ENCODE data around the gene PTPA.

PTPA gene

DNA sequence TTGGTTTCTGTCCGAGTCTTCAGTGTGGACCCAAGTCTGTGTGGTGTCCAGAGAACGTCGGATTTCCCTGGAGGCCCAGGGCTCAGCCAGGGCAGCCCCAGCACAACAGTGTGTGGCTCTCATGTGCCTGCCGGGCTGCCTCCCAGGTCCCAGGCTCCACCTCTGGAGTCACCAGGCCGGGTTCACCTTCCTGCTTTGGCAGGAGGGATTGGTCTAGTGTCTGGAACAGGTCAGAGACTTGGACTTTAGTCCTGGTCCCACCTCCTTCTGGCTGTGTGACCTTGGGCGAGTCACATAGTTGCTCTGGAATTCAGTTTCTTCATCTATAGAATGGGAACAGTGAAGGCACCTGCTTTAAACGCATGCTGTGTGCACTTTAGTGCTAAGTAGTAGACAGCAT lies 27.1 kb upstream of the PTPA start:
- no peak for FAIRE-seq

DNA sequence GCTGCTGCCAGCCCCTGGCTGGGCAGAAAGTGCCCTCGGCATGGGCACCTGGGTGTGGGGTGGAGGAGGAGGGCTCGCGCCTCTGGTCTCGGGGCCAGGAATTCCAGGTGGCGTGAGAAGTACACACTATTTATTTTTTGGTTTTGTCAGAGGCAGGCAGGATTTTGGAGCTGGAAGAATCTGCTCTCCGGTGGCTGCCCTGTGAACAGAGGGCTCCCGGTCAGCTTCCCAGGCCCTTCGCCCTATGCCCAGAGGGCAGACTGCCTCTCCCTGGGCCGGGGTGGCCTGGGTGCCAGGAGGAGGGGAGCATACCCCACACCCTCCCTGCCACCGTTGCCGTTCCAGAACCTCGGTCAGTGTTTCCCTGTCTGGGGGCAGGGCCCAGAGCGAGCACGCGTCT lies 22.0 kb upstream of the PTPA start:
- no peak for FAIRE-seq

DNA sequence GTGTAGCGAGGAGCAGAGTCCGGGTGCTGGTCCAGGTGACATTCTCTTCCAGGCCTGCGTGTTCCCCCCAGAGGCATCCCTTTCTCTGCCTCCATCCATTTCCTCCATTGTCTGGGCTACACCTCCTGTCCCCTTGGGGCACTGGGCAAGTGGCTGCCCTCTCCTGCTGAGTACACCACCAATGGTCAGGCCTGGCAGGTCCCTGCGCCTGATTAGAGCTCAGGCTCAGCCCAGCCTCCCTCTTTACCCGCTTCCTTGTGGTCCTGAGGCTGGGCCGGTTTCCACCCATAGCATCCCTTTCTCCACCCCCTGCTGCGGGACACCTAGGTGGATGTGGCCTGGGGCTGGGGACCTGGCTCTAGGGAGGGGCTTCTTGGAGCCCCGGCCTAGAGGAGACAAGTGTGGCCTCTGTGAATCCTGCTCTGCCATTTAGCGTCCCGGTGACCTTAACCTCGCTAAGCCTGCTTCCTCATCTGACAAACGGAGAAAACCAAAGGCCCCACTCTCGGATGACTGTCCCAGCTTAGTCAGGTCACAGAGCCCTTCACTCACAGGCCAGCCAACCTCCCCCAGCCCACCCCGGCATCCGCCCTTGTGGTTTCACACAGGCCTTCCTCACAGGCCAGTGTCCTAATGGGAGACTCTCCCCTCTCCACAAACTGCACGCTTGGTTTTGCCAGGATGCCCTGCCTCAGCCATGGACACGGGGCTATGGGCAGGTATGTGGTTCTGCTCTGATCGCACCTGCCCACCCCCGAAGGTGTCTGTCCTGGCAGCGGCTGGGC lies 17.4 kb upstream of the PTPA start:
- FAIRE-seq: no peak

DNA sequence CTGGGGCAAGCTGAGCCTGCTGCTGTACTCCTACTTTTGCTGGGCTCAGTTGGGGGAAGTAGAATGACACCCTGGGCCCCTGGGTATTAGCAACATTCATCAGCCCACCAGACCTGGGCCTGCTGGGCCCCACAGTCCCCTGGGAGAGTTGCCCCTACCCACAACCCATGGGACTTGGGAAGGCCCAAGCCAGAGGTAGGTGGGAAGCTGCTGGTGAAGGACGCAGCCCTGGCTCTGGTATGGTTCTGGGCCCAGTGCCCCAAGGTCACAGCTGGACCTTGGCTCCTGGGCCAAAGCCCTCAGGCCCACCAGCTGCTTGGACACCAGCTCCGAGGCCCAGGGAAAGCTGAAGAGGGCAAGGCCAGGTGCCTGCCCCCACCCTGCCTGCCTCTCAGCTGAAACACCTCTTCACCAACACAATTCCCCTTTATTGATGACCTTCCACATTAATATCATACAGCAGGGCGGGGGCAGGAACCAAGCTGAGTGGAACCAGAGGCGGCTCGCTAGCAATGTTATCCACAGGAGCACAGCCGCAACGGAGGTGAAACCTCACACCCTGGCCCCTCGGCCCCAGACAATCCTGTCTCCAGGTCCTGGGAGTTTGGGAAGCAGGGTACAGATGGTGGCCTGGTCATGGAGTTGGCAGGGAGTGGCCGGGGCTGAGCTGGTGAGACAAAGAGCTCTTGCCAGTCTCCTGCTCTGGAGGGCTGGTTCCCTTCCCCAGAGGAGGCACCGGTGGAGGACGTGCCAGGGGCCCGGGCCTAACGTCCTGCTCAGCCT lies 16.6 kb upstream of the PTPA start:
- no peak for FAIRE-seq

DNA sequence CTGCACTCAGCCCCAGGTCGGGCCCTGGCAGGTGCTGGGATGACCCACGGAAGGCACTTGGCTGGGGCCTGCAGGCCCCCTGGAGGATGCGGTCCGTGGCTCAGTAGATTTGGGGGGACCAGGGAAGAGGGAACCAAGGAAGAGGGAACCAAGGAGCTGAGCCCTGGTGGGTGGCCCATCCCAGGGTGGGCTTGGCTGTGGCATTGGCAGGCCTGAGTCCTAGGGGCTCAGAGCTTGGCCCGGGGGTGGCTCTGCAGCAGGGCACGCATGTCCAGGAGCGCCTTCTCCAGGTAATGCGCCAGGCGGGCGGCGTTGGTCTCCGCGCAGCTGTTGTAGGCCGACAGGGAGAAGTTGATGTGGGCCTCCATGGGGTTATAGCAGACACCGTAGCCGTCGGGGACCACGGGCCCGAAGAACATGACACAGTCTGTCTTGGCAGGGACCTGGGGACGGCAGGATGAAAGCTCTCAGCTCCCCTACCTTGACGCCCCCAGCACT lies 16.0 kb upstream of the PTPA start:
- no peak for FAIRE-seq

DNA sequence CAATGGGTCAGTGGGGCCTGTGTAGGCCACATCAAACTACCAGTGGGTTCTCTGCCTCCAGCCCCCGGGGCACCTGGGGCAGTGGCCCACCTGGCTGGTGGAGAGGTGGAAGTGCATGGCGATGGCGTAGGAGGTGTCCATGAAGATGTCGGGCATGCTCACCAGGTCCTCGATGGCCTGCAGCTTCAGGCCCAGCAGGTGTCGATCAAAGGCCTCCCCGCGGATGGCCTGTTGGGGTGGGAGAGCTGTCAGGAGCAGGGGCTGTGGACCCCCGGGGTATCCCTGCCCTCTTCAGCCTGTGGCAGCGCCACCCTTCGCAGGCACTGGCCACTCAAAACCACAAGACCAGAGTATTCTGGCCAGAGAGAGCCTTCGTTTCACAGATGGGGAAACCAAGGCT lies 15.3 kb upstream of the PTPA start:
- no peak for FAIRE-seq

DNA sequence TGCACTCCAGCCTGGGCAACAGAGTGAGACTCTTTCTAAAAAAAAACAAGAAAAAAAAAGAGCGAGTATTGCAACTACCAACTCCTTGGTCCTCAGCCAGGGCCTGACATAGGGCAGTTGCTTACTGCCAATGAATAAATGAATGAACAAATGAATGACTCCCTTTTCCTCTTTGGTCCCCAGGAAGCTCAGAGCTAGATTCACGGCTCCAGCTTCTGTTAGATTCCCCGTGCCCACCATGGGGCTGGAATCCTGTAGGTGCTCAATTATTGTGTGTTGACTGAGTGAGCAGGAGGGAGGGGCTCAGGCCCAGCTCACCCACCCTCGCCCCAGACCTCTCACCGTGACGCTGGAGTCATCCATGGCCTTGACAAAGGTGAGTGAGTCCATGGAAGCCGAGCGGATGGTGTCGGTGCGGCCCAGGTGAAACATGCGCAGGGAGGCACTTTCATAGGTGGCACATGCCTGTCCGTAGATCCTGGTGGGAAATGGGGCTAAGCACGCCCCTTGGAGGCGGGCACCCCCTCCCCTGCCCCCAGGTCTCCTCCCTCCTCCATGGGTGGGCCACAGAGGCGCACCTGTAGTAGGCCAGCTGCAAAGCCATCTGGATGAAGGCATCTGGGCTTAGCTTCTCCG lies 13.4 kb upstream of the PTPA start:
- FAIRE-seq: no peak

DNA sequence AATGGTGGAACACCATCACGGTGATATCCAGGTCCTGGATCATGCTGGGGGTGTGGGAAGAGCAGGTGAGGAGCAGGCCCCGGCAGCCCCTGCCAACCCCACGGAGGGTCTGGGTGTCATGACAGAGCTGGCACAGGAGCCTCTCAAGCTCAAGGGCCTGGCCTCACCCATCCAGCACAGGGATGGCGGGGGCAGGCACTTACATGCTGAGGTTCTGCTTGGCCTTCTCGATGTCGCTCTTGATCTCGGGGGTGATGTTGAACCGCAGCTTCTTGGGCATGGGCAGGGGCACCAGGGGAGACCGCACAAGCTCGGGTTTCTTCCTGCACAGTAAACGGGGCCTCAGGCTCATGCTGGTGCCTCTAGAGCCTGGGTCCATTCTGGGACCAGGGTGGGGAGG lies 12.9 kb upstream of the PTPA start:
- no peak for FAIRE-seq

DNA sequence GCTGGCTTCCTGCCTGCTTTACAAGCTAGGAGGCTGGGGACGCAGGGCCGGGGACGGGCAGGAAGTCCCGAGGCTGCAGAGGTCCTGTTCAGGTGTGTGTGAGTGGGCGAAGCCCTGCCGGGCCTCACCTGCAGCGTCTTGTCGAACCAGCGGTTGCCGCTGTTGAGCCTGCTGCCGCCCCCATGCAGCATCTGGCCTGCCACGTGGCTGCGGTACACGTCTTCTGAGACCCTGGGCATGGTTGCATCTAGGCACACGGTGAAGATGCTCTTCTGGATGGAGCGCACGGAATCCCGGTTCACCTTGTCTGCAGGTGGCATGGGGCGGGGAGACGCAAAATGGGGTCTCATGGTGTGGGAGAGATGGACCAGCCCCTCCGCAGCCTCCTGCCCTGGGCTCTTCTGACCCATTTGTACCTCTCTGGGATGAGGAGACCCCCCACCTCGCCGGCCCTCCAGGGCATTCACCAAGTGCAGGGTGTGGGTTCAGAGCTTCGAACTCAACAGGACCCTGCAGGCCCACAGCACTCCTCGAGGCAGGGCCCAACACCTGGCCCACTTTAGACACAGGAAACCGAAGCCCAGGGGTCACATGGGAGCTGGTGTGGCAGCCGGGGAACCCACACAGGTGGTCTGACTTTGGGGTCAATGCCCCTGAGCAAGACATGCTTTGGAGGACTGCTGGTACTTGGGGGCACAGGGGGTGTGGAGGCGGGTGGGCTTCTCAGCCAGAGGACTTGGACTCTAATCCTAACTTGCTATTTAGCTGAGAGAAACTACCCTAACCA lies 10.6 kb upstream of the PTPA start:
- FAIRE-seq: no peak

DNA sequence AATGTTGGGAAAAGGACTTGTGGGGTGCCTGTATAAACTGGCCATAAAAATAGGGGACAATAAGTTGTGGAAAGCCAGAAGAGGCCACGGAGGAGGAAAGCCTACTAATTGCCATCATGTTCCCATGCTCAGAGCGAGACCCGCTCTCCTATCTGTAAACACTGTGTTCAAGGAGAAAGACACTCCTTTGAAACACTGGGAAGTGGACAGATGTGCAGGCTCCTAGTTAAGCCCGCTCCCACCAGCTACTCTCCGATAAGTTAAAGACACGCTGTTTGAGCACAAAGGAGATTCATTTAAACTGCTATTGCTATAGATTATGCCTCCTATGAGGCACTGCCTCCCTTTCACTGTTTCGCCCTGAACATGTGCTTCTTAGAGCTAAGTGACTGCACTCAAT lies 9.9 kb upstream of the PTPA start:
- FAIRE-seq: no peak

DNA sequence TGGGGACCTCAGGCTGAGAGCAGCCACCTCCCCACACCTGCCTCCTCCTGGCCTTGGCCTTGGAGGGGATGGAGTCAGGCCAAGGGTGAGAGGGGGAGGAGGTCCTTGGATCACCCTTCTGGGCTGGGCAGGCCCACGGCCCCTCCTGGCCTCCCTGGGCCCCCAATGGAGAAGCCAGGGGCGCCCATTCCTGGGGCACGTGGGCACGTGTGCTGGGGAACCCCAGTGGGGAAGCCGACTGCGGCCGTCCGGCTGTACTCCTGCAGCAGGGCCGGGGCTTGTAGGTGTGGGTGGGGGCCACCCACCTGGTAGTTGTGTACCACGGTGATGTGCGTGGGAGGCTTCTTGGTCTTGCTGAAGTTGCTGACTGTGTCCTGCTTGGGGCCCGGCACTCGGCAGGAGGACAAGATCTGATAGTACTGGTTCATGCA lies 9.1 kb upstream of the PTPA start:
- FAIRE-seq: no peak

DNA sequence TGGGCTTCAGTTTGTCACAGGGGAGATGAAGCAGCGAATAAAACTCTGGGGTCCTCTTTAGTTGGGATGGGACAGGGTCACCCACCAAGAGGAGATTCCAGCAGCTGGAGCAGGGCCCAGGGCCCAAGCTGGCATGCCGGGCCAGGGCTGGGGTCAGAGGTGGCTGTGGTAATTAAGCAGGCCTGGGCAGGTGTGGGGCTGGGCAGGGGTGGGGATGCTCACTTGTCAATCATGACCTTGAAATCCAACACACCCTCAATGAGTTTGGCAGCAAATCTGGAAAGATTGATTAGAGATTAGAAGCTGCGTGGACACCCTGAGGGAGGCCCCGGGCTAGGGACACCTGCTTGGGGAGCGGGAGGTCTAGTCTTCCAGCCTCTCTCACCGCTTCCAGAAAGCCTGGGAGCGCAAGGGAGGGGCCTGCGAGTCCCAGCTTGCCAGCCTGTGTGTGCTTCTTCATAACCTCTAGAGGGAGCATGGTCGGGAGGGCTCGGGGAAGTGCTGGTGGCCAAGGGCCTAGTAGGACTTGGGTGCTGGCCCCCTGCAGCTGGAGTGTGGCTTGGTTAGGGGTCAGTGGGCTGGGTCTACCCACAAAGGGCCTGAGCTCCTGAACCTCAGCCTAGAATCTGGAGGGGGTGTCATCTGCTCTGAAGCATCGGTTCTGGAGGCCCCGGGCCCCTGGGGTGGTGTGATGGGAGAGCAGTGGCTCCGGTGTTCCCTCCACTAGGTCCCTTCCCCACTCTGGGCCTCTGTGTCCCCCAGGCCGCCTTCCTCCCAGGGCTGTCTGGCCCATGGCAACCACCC lies 8.2 kb upstream of the PTPA start:
- no peak for FAIRE-seq

DNA sequence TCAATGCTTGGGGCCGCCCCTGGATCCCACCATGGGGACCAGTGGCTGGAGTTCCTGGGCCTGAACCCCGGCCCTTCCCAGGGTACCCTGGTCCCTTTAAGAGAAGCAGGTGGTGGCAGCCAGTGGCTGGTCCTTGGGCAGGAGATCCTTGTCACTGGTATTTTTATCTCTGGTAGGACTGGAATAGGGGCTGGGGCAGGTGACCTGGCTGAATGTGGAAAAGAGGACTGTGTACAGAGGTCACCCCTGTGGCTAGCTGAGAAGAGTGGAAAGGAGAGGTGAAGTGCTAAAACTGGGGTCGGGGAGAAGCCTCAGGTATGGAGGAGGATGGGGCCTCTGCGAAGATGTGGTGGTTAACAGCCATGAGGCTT lies 7.6 kb upstream of the PTPA start:
- no peak for FAIRE-seq

DNA sequence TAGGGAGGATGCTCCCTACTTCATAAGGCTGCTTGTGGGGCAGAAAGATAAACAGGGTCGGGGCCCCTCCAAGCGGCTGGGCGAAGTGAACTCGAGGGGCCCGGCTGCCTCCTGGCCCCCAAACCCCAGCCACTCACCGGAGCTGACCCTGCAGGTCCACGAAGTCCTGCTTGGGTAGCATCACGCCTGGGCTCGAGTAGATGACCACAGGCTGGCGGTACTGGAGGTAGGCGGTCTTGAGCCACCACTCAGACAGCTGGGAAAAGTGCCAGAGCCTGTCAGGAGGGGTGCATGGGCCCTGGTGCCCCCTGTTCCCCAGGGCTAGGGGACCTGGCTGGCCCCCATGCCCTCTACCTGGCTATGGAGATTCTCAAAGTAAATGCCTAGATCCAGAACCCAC lies 7.2 kb upstream of the PTPA start:
- FAIRE-seq: no peak

DNA sequence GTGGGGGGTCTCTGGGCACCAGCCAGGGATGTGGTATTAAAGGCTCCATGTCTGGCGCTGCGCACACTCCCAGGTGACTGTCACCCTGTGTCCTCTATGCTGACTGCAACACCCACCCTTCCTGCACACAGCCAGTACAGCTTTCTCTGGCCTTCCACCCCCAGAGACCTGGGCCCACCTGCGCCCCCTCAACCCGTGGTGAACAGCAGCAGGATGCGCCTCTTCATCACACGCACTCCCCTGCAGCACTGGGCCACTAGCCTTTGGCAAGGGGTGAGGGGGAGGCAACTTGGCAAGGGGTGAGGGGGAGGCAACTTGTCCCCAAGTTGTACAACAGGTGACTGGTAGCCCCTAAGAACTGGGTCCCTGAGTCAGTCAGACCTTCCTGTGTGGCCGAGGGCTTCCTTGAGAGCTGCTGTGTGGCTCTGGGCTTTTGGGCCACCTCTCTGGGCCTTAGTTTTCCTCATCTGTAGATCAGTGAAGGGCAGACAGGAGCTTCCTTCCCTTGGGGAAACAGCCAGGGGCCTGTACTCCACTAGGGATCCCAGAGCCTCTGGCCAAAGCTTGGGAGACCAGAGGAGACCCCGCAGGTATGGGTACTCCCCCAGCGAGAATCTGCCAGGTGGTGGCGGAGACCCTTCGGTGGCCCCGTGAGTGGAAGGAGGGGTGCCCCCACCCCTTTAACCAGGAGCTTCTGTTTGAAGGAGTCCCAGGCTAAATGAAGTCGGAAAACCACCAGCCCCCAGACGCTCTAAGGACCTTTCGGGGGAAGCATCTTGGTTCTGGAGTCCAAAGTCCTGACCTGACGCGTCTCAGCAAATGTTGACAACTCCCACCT lies 5.1 kb upstream of the PTPA start:
- no peak for FAIRE-seq

DNA sequence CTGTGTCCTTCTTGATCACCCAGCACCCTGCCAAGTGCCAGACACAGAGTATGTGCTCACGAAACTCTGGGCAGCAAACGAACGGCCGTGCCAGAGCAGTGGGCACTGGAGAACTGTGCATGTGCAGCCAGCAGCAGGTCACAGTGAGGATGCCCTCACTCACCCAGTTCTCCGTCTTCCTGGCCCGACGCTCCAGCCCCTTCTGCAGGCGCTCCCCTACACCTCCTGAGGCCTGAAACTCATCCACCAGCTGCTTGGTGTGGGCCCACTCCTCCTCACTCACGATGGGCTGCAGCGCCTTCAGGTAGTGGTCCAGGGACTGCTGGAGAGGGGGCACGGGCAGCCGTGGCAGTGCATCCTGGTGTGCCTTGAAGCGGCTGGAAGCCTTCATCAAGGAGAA lies 3.6 kb upstream of the PTPA start:
- no peak for FAIRE-seq

DNA sequence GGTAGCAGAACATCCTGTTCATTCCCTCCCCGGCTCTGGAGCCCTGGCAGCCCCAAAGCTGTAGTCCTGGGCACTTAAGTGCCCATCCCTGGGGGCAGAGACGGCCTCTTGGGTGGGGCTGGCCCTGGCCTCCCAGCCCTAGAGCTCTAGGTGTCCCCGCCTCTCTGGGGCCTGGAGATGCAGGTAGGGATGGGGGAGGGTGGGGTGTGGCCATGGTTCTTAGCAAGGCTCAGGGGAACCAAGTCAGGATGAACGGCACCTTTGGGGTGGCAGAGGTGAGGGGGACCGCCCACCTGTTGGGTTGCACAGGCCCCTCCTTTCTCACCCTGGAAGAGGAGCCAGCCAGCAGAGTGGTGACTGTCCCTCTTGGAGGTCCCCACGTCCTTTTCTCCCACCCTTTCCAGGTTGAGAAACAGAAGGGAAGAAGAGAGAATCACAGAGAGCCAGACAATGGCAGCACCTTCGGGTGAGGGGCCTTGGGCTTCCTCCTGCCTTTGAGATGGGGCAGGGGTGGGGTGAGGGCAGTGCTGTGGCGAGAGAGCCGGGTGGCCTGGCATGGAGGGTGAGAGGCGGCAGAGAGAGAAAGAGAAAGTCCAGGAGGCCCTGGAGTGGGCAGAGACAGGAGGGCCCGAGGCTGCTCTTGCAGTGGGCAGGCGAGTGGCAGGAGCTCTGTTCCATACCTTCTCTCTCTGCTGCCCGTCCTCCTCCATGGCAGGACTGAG lies 3.0 kb upstream of the PTPA start:
- no peak for FAIRE-seq

DNA sequence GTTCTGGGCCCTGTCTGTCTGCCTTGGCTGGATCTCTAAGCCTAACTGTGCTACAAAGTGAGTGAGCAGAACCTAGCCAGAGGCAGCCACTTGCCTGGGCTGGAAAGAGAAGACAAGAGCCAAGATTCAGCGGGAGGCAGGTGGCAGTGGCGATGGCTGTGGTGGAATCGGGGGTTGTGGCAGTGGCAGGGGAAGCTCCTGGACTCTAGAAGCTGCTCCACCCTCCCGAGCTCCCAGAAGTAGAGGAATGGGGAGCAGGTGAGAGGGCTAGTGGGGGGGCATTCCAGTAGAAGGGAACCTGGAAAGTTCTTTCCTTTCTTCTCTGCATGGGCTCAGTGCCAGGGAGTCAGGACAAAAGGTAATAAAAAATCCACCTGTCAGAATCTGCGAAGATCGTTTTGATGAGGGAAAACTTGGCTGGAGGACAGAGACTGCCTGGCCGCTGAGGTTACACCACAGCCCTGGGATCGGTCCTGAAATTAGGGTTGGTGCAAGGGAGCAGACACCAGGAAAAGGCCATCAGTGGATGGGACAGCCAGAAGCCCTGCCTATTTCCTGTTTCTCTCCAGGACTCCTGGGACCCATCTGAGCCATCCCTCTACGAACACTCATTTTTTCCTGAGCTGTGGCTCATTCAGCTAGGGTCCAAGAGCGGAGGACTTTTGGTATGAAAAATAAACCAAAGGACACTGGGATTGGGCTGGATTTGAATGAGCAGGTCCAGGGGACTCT lies 2.2 kb upstream of the PTPA start:
- no peak for FAIRE-seq

DNA sequence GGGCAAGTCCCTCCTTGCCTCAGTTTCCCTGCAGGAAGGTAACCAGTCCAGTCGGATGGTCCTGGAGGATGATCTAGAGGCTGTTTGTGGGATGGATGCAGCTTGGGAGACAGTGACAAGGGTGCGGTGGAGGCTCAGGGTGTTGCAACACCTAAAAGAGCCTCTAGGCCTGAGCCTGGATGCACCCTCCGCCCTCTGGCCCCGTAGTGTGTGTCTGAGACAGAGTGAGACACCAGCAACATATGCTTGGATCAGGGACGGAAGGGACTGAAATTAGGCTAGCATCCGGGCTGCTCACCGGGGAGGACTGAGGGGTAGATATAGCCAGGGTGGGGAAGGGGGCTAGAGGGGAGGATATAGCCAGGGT lies 1.7 kb upstream of the PTPA start:
- FAIRE-seq: no peak

Data from islet of Langerhans (tissue), 1 donor.